Endothelial cell of umbilical vein (primary cell): Measurements from ENCODE around the gene CASP7.

ENCODE experiments used
- EZH2 ChIP-seq: IDR thresholded peaks from 2 replicates; pipeline ENCODE4 v1.6.1; 2012; ENCODE audit warnings: borderline replicate concordance, low read depth, mild to moderate bottlenecking, moderate library complexity, low read length, inconsistent platforms; ENCODE audit not compliant: severe bottlenecking
- JUN ChIP-seq: IDR thresholded peaks from 2 replicates; pipeline ENCODE4 v1.6.1; 2011; ENCODE audit warnings: borderline replicate concordance, low read depth; ENCODE audit not compliant: insufficient read length, insufficient read depth
- MYC ChIP-seq: IDR thresholded peaks from one replicate; pipeline ENCODE4 v1.6.1; 2011; ENCODE audit warnings: mild to moderate bottlenecking, low read depth, low read length
- POLR2A ChIP-seq: IDR thresholded peaks from 2 replicates; pipeline ENCODE4 v1.6.1; 2012; ENCODE audit warnings: low read depth, mild to moderate bottlenecking, control low read depth, low read length
- POLR2AphosphoS5 ChIP-seq: IDR thresholded peaks from 2 replicates; pipeline ENCODE4 v1.6.1; 2012; ENCODE audit warnings: low read depth, mild to moderate bottlenecking, control low read depth, low read length, moderate library complexity; ENCODE audit not compliant: insufficient read depth
- TF ChIP-seq, protein P1 (sequence below), 2 donors: IDR thresholded peaks; 1 replicate in 1 of 2; 2 replicates in 1 of 2; pipeline ENCODE4 v1.5.1; 2011; ENCODE audit warnings: low read length in 2 of 2, mild to moderate bottlenecking in 2 of 2, moderate library complexity in 2 of 2, control low read depth in 1 of 2, inconsistent platforms in 1 of 2, low read depth in 1 of 2; ENCODE audit not compliant: insufficient read depth in 1 of 2; ENCODE audit errors: extremely low read depth in 1 of 2
- TF ChIP-seq, protein P2 (sequence below): IDR thresholded peaks from 2 replicates; pipeline ENCODE4 v1.6.1; 2011; ENCODE audit not compliant: insufficient read depth, insufficient read length

DNA sequence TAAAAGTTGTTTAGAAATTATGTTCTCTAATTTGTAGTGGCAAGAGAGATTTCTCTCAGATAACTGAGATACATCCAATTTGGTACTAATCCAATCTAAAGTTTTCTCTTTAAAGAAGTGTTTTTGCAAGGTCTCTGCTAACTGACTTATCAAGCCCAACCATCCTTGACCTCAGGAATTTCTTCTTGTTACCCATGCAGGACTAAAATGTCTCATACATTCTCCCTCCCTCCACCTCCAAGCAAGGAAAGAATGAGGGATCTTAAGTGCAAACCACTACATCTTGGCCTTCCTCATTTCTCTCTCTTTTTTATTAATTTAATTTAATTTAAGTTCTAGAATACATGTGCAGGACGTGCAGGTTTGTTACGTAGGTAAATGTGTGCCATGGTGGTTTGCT lies 28.7 kb upstream of the CASP7 start:
- TF ChIP-seq, protein P1, sequence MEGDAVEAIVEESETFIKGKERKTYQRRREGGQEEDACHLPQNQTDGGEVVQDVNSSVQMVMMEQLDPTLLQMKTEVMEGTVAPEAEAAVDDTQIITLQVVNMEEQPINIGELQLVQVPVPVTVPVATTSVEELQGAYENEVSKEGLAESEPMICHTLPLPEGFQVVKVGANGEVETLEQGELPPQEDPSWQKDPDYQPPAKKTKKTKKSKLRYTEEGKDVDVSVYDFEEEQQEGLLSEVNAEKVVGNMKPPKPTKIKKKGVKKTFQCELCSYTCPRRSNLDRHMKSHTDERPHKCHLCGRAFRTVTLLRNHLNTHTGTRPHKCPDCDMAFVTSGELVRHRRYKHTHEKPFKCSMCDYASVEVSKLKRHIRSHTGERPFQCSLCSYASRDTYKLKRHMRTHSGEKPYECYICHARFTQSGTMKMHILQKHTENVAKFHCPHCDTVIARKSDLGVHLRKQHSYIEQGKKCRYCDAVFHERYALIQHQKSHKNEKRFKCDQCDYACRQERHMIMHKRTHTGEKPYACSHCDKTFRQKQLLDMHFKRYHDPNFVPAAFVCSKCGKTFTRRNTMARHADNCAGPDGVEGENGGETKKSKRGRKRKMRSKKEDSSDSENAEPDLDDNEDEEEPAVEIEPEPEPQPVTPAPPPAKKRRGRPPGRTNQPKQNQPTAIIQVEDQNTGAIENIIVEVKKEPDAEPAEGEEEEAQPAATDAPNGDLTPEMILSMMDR (IDR thresholded peaks at IDR 0.05; ENCODE audit: extremely low read depth in 1 of 2, insufficient read depth in 1 of 2, low read depth in 1 of 2, low read length in 2 of 2) = no peak
- TF ChIP-seq POLR2AphosphoS5 (no peak), POLR2A (no peak), EZH2 (no peak), JUN (no peak), MYC (no peak)
- TF ChIP-seq, protein P2, sequence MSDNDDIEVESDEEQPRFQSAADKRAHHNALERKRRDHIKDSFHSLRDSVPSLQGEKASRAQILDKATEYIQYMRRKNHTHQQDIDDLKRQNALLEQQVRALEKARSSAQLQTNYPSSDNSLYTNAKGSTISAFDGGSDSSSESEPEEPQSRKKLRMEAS = no peak
